Vagina (tissue), 2 donors: ENCODE measurements around the gene MBD6.

ENCODE experiments used
- POLR2A ChIP-seq, 2 donors: fragments of 450-650 bp; IDR thresholded peaks; one replicate each; pipeline ENCODE4 v1.6.1; 2017; ENCODE audit warnings: antibody characterized with exemption in 2 of 2, mild to moderate bottlenecking in 2 of 2, moderate library complexity in 2 of 2
- POLR2AphosphoS5 ChIP-seq, 2 donors: sonication (generic); formaldehyde crosslinking; IDR thresholded peaks; one replicate each; pipeline ENCODE4 v1.9.0; 2017; ENCODE audit warnings: antibody characterized with exemption in 2 of 2, mild to moderate bottlenecking in 2 of 2, low read depth in 1 of 2; ENCODE audit not compliant: insufficient read depth in 1 of 2
- TF ChIP-seq, protein P1 (sequence below), 3 experiments: fragments of 450-650 bp in 2 of 3; fragments of 200-600 bp in 1 of 3; sonication (generic) in 1 of 3; IDR thresholded peaks; one replicate each; pipeline ENCODE4 v1.5.1; 2017 to 2019; ENCODE audit warnings: antibody characterized with exemption in 3 of 3, mild to moderate bottlenecking in 2 of 3, moderate library complexity in 2 of 3

DNA sequence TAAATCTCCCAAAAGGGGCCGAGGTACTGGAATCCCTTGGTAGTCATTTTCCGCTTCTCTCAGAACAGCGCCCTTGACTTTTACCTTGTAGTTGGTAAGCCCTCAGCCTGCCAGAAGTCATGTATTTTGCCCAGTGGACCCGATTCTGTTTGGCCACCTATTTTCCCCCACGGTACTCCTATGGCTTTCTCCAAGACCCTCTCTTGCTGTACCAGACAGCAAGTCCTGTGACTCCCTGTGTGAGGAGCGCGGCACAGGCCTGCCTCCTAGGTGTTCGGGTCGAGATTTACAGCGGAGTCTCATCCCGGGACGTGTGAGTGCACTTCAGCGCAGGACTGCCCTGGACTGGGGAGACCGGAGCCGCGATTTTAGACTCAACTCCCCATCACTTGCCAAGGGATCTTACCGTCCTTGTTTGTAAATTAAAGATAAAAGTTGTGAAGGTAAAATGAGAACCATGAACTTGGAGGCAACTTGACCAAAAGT, 1.1 kb upstream of the MBD6 start:
- TF ChIP-seq, protein P1, sequence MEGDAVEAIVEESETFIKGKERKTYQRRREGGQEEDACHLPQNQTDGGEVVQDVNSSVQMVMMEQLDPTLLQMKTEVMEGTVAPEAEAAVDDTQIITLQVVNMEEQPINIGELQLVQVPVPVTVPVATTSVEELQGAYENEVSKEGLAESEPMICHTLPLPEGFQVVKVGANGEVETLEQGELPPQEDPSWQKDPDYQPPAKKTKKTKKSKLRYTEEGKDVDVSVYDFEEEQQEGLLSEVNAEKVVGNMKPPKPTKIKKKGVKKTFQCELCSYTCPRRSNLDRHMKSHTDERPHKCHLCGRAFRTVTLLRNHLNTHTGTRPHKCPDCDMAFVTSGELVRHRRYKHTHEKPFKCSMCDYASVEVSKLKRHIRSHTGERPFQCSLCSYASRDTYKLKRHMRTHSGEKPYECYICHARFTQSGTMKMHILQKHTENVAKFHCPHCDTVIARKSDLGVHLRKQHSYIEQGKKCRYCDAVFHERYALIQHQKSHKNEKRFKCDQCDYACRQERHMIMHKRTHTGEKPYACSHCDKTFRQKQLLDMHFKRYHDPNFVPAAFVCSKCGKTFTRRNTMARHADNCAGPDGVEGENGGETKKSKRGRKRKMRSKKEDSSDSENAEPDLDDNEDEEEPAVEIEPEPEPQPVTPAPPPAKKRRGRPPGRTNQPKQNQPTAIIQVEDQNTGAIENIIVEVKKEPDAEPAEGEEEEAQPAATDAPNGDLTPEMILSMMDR (IDR thresholded peaks at IDR 0.05): no peak
- TF ChIP-seq POLR2A (IDR thresholded peaks at IDR 0.05) (no peak), POLR2AphosphoS5 (IDR thresholded peaks at IDR 0.05; ENCODE audit: insufficient read depth in 1 of 2, low read depth in 1 of 2) (no peak)
